Common myeloid progenitor, CD34-positive (primary cell): Measurements from ENCODE around the gene CNPY1.

Experiments used
- CTCF ChIA-PET: fragments of 350-600 bp; sonication (Branson Sonifier 250); formaldehyde crosslinking; loops from one replicate; lab custom pipeline; 2021; ENCODE audit warnings: antibody characterized with exemption; lab: Charles Lee
- POLR2A ChIA-PET: fragments of 350-600 bp; sonication (Branson Sonifier 250); formaldehyde crosslinking; loops from one replicate; lab custom pipeline; 2021; ENCODE audit warnings: antibody characterized with exemption; lab: Charles Lee
- DNase-seq, 3 donors: peaks; one replicate each; pipeline versions ENCODE4 v3.0.0 to v3.0.0-alpha.2; 2013
- H3K27ac ChIP-seq, 2 experiments: 1 replicate in 1 of 2; 2 replicates in 1 of 2; pipeline ENCODE4 v1.7.0; 2013; ENCODE audit warnings: inconsistent platforms in 2 of 2, low read length in 2 of 2, mild to moderate bottlenecking in 2 of 2, low read depth in 1 of 2, moderate library complexity in 1 of 2; ENCODE audit not compliant: severe bottlenecking in 2 of 2, insufficient read depth in 1 of 2, poor library complexity in 1 of 2
- H3K27me3 ChIP-seq, 5 experiments: replicated peaks in 2 of 5; 1 replicate in 3 of 5; 2 replicates in 2 of 5; pipeline versions ENCODE4 v1.6.1 to v1.7.0; 2013; ENCODE audit warnings: low read length in 4 of 5, mild to moderate bottlenecking in 2 of 5, moderate library complexity in 2 of 5, inconsistent platforms in 1 of 5; ENCODE audit not compliant: insufficient read depth in 5 of 5, control insufficient read depth in 4 of 5
- H3K36me3 ChIP-seq, 4 experiments: 1 replicate in 2 of 4; 2 replicates in 2 of 4; pipeline versions ENCODE4 v1.6.1 to v1.7.0; 2013; ENCODE audit warnings: low read length in 3 of 4, control low read depth in 1 of 4, mild to moderate bottlenecking in 1 of 4; ENCODE audit not compliant: control insufficient read depth in 4 of 4, insufficient read depth in 4 of 4
- H3K4me1 ChIP-seq, 4 experiments: 1 replicate in 3 of 4; 2 replicates in 1 of 4; pipeline versions ENCODE4 v1.6.1 to v1.7.1; 2013; ENCODE audit warnings: low read length in 3 of 4, mild to moderate bottlenecking in 3 of 4, control low read depth in 1 of 4, inconsistent platforms in 1 of 4, moderate library complexity in 1 of 4; ENCODE audit not compliant: control insufficient read depth in 4 of 4, insufficient read depth in 4 of 4; ENCODE audit errors: control extremely low read depth in 1 of 4
- H3K4me3 ChIP-seq, 7 experiments: 1 replicate in 4 of 7; 2 replicates in 3 of 7; pipeline versions ENCODE4 v1.5.1 to v1.7.0; 2013; ENCODE audit warnings: mild to moderate bottlenecking in 7 of 7, low read length in 6 of 7, moderate library complexity in 6 of 7, inconsistent platforms in 2 of 7, low read depth in 2 of 7, control low read depth in 1 of 7; ENCODE audit not compliant: insufficient read depth in 4 of 7, control insufficient read depth in 1 of 7; ENCODE audit errors: extremely low read depth in 1 of 7
- H3K9me3 ChIP-seq, 5 experiments: 1 replicate in 4 of 5; 2 replicates in 1 of 5; pipeline versions ENCODE4 v1.6.1 to v1.7.1; 2013; ENCODE audit warnings: low read length in 4 of 5, mild to moderate bottlenecking in 2 of 5, inconsistent platforms in 1 of 5, low read depth in 1 of 5, moderate library complexity in 1 of 5; ENCODE audit not compliant: control insufficient read depth in 4 of 5, insufficient read depth in 2 of 5; ENCODE audit errors: control extremely low read depth in 1 of 5
- WGBS: methylation state at CpG from one replicate; pipeline ENCODE4 v1.1.5; 2013; ENCODE audit not compliant: insufficient coverage; 5-methylcytosine and 5-hydroxymethylcytosine counted together

The CNPY1 gene

DNA sequence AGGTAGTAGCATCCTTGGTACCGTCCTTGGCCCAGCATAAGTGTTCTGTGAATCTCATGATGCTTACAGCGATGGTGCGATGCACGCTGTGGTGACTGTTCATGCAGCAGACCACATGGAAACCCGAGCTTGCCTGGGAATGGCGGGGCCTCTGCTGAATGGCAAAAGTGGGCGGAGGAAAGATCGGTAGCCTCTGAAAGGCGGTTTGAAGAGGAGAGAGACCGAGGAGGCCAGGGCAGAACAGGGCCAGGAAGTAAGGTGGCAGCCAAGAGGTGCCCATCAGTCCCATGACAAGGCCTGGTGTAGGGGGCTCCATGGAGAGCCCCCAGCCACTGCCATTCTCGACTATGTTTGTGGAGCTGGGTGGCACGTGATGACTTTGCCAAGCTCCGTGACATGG lies 33.2 kb upstream of the CNPY1 start:
- POLR2A ChIA-PET, result no interaction called here
- CTCF ChIA-PET, result no interaction called here
- 91% methylated on average over 12 of the region's 13 CpGs for WGBS

GRCh38 chr7:155578016-155578415 lies 31.7 kb upstream of the CNPY1 start:
- Histone ChIP-seq H3K27me3 (peaks cover 0 to 10% (median 2%) of the 10 kb centered on the region in 5 experiments), H3K36me3 (no peaks in the 10 kb centered on the region), H3K9me3 (no peaks in the 10 kb centered on the region), H3K4me3 (no peak overlapping the region), H3K27ac (no peak overlapping the region), H3K4me1 (no peaks in the 10 kb centered on the region)
- 98% methylated on average over 11 of the region's 13 CpGs for WGBS
- ChIA-PET POLR2A (no interaction called here), CTCF (no interaction called here)
- no peak for DNase-seq

More for the DNA sequence above, 33.2 kb upstream of the CNPY1 start:
- H3K36me3 ChIP-seq, result no peaks in the 10 kb centered on the region
- no peak overlapping the region for H3K4me3 ChIP-seq
- H3K27me3 ChIP-seq, result peaks cover 0 to 11% (median 2%) of the 10 kb centered on the region in 5 experiments
- H3K4me1 ChIP-seq, result no peaks in the 10 kb centered on the region
- H3K27ac ChIP-seq, result no peak overlapping the region
- H3K9me3 ChIP-seq, result no peaks in the 10 kb centered on the region
- DNase-seq, result no peak

DNA sequence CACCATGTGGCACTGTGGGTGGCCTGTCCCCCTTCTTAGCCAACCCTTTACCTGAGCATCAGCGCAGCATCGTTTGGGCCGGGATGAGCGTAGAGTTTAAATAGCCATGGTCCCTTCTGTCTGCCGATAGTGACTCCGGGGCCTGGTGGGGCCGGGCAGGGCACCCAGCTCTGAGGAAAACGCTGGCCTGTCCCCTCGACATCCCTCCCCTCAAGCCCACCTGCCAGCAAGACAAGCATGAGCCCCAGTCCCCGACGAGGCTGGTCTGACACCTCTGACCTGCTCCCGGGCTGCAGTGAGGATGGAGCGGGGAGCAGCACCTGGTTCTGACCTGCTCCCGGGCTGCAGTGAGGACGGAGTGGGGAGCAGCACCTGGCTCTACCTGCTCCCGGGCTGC lies 31.1 kb upstream of the CNPY1 start:
- 81% methylated on average over 15 of the region's 16 CpGs for WGBS
- Histone ChIP-seq H3K4me1 (no peaks in the 10 kb centered on the region), H3K27ac (no peak overlapping the region), H3K4me3 (no peak overlapping the region), H3K36me3 (no peaks in the 10 kb centered on the region), H3K9me3 (no peaks in the 10 kb centered on the region), H3K27me3 (peaks cover 0 to 9% (median 2%) of the 10 kb centered on the region in 5 experiments)
- ChIA-PET POLR2A (no interaction called here), CTCF (no interaction called here)
- no peak for DNase-seq

DNA sequence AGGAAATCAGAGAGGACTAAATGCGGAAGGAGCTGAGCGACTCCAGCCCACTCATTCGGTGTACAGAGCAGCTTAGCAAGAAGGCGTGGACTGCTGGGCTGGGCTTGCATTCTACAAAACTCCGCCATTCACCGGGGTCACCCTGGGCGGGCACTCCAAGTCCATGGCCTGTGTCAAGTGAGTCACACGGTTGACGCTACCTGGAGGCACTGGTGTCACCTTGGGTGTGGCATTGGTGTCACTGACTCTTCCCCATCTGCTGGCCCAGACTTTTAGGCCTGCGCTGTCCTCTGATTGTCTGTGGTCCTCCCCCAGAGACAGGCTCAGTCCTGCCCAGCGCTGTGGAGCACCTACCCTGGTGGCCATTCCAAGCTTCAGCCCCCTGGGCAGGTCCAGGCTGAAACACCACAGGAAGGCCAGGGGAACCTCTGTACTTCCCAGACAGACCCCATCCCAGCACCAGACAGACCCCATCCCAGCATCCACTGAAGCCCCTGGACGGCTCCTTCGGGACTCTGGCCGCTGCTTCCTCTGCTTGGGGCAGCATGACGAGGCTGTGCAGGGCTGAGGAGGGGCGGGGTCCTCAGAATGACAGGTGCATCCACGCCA lies 30.6 kb upstream of the CNPY1 start:
- Histone ChIP-seq H3K4me1 (no peaks in the 10 kb centered on the region), H3K9me3 (no peaks in the 10 kb centered on the region), H3K36me3 (no peaks in the 10 kb centered on the region), H3K27ac (no peak overlapping the region), H3K4me3 (no peak overlapping the region), H3K27me3 (peaks cover 0 to 14% (median 2%) of the 10 kb centered on the region in 5 experiments)
- no peak for DNase-seq
- 90% methylated on average over 16 of the region's 17 CpGs for WGBS
- ChIA-PET POLR2A (no interaction called here), CTCF (interaction anchor here (1.4 kb wide), 1 partner anchor 22 kb away, joined by 3 read pairs; no protein-coding TSS in a partner anchor)

- no peaks in the 10 kb centered on the region for H3K4me1 ChIP-seq
- H3K36me3 ChIP-seq, result no peaks in the 10 kb centered on the region
- no peaks in the 10 kb centered on the region for H3K9me3 ChIP-seq
- DNase-seq, result no peak
- peaks cover 0 to 20% (median 3%) of the 10 kb centered on the region in 5 experiments for H3K27me3 ChIP-seq
- WGBS, result 88% methylated on average over 15 of the region's 20 CpGs
- no peak overlapping the region for H3K27ac ChIP-seq
- ChIA-PET POLR2A (no interaction called here), CTCF (interaction anchor here (1.4 kb wide), 1 partner anchor 23 kb away, joined by 3 read pairs; no protein-coding TSS in a partner anchor)
- no peak overlapping the region for H3K4me3 ChIP-seq
These were observed 30.1 kb upstream of the CNPY1 start for GRCh38 chr7:155576416-155576815.

GRCh38 chr7:155574556-155575290 lies 28.4 kb upstream of the CNPY1 start:
- ChIA-PET POLR2A (no interaction called here), CTCF (interaction anchor here (0.7 kb wide), 1 partner anchor 9 kb away, joined by 3 read pairs; no protein-coding TSS in a partner anchor)
- Histone ChIP-seq H3K4me1 (no peaks in the 10 kb centered on the region), H3K27me3 (peaks cover 0 to 23% (median 2%) of the 10 kb centered on the region in 5 experiments), H3K4me3 (no peak overlapping the region), H3K36me3 (no peaks in the 10 kb centered on the region), H3K27ac (no peak overlapping the region), H3K9me3 (no peaks in the 10 kb centered on the region)
- 95% methylated on average over 6 of the region's 10 CpGs for WGBS
- no peak for DNase-seq
